Cardiac fibroblast (primary cell): ENCODE results near the gene PDE9A.

Source experiments
- DNase-seq, 2 donors: peaks; one replicate each; pipeline versions ENCODE4 v3.0.0 to v3.0.0-alpha.2; 2010; ENCODE audit warnings: low read depth in 2 of 2
- H3K4me3 ChIP-seq, 2 donors: replicated peaks in 1 of 2; 1 replicate in 1 of 2; 2 replicates in 1 of 2; pipeline ENCODE4 v1.5.1; 2011; ENCODE audit warnings: low read depth in 2 of 2, low read length in 2 of 2, mild to moderate bottlenecking in 2 of 2, moderate library complexity in 1 of 2
- CTCF ChIP-seq: IDR thresholded peaks from one replicate; pipeline ENCODE4 v1.5.1; 2011; ENCODE audit warnings: low read depth, mild to moderate bottlenecking, low read length, inconsistent platforms

Gene PDE9A

GRCh38 chr21:42764443-42764760, 111.0 kb downstream of the PDE9A start:
- no peak for TF ChIP-seq CTCF
- DNase-seq: no peak
- no peak overlapping the region for H3K4me3 ChIP-seq

- no peak overlapping the region for H3K4me3 ChIP-seq
- TF ChIP-seq CTCF: no peak
- no peak for DNase-seq
Measured at GRCh38 chr21:42764883-42765282, 111.5 kb downstream of the PDE9A start.

GRCh38 chr21:42765656-42766055, 112.2 kb downstream of the PDE9A start:
- no peak overlapping the region for H3K4me3 ChIP-seq
- TF ChIP-seq CTCF: no peak
- no peak for DNase-seq

GRCh38 chr21:42766739-42767560, 113.5 kb downstream of the PDE9A start:
- TF ChIP-seq CTCF: no peak
- H3K4me3 ChIP-seq: no peak overlapping the region
- no peak for DNase-seq

GRCh38 chr21:42767561-42767835, 114.1 kb downstream of the PDE9A start:
- no peak for DNase-seq
- H3K4me3 ChIP-seq: no peak overlapping the region
- no peak for TF ChIP-seq CTCF

- H3K4me3 ChIP-seq: no peak overlapping the region
- no peak for TF ChIP-seq CTCF
- no peak for DNase-seq
Measured at GRCh38 chr21:42768324-42769121, 115.1 kb downstream of the PDE9A start.
